ENCODE data around the gene CASTOR1.

Gene CASTOR1

DNA sequence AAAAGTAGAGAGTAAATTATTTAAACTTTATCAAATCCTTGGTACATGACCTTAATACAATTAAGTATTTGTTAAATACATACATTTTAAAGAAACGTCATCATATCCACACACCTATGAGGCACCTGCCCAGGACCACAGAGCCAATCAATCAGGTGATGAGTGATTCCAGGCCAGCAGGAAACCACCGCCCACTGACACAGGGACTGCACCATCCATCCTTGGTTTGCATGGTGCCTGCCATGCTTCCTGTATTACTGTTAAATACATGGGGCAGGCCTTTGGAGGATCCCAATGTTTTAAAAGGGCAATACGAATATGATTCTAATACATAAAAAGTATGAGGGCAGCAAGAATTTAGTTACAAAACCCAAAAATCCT is 44.4 kb upstream of the CASTOR1 start:
- no peak overlapping the region for H3K4me3 ChIP-seq (ENCODE audit: low read depth, low read length)
- no peak for TF ChIP-seq CTCF (IDR thresholded peaks at IDR 0.05; ENCODE audit: low read depth, low read length, missing control alignments)
- no peak for DNase-seq (ENCODE audit: low read depth)

GRCh38 chr22:30332994-30333706 is 43.8 kb upstream of the CASTOR1 start:
- DNase-seq (ENCODE audit: low read depth), result no peak
- H3K4me3 ChIP-seq (ENCODE audit: low read depth, low read length), result no peak overlapping the region
- no peak for TF ChIP-seq CTCF (IDR thresholded peaks at IDR 0.05; ENCODE audit: low read depth, low read length, missing control alignments)

GRCh38 chr22:30332551-30332950 is 43.2 kb upstream of the CASTOR1 start:
- H3K4me3 ChIP-seq (ENCODE audit: low read depth, low read length), result no peak overlapping the region
- DNase-seq (ENCODE audit: low read depth), result no peak
- TF ChIP-seq CTCF (IDR thresholded peaks at IDR 0.05; ENCODE audit: low read depth, low read length, missing control alignments), result no peak

DNA sequence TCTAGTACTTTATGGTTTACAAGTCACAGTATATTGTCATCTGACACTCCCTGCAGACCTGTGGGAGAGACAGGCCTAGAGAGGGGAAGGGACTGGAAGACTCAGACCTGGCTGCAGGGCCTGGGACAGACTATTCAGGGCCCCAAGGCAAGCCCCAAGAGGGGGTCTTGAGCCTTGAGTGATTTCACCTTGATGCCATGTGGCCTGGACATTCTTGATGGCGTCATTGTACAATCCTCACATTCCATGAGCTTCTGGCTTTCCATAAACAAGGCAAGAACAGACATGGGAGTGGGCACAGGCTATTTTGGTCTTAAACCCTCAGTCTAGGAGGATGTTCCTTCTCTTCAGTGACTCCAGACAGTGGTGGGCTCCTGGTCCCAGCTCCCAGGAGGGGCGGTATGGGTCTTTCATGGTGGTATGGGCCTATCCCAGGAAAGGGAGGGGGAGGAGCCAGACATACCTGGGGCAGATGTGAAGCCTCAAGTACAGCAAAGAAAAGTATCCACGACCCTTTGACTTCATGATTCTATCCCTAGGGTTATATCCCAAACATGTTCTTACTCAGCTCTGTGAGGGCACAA is 39.3 kb upstream of the CASTOR1 start:
- no peak for DNase-seq (ENCODE audit: low read depth)
- TF ChIP-seq CTCF (IDR thresholded peaks at IDR 0.05; ENCODE audit: low read depth, low read length, missing control alignments), result no peak
- no peak overlapping the region for H3K4me3 ChIP-seq (ENCODE audit: low read depth, low read length)

- no peak for DNase-seq (ENCODE audit: low read depth)
- TF ChIP-seq CTCF (IDR thresholded peaks at IDR 0.05; ENCODE audit: low read depth, low read length, missing control alignments), result no peak
- H3K4me3 ChIP-seq (ENCODE audit: low read depth, low read length), result peak overlapping the region; percentile 66; the same call in 1 of the 2 replicates
Observed at GRCh38 chr22:30327864-30328345, 38.6 kb upstream of the CASTOR1 start.

GRCh38 chr22:30326706-30327362 is 37.5 kb upstream of the CASTOR1 start, which contains the start of gene TBC1D10A:
Gene TBC1D10A (minus strand): TSS chr22:30326941. CDS start chr22:30326881, 60 bp downstream.
- DNase-seq (ENCODE audit: low read depth), result peak; percentile 85
- peak within 1 kb of the TSS; percentile 67 for H3K4me3 ChIP-seq (ENCODE audit: low read depth, low read length)
- TF ChIP-seq CTCF (IDR thresholded peaks at IDR 0.05; ENCODE audit: low read depth, low read length, missing control alignments), result no peak

Data from GM12864 (cell line).